Right lobe of liver (tissue), 4 donors: ENCODE measurements around the gene ZNF319.

Experiments used
- CTCF ChIP-seq, 4 donors: fragments of 200-600 bp in 3 of 4; fragments of 450-650 bp in 1 of 4; IDR thresholded peaks; one replicate each; pipeline versions ENCODE4 v1.5.1 to v1.8.0; 2016 to 2022; ENCODE audit warnings: antibody characterized with exemption in 4 of 4, mild to moderate bottlenecking in 2 of 4
- POLR2A ChIP-seq: fragments of 450-650 bp; IDR thresholded peaks from one replicate; pipeline ENCODE4 v1.6.1; 2017; ENCODE audit warnings: antibody characterized with exemption, mild to moderate bottlenecking
- donor health status: DM: no; HTN: no; CAD: no.
- donor health status: DM: no; HTN: no; CAD: no.
- donor health status: DM: no; HTN: yes; CAD: no.

DNA sequence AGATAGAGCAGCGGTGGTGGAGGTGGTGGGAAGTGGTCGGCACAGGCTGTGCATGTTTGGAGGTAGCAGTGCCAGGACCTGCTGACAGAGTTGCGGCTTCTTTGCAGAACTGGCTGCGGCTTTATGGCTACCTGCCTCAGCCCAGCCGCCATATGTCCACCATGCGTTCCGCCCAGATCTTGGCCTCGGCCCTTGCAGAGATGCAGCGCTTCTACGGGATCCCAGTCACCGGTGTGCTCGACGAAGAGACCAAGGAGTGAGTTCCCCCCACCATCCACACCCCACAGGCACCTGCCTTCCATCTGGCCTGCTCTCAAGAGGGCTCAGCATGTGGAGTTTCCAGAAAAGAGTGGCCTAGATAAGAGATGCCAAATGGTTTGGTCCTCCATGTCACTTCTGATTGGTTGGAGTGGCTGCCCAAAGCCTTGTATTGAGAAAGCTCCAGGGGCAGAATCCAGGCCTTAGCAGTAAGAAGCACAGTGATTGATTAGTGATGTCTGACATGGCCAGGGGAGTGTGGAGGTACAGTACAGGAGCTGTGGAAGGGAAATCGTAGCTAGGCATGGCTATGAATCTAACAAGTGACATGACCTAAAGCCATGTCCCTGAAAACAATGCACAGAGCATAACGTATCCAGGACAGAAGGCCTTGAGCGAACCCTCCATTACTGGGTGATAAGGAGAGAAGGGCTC lies 37.0 kb upstream of the ZNF319 start:
- TF ChIP-seq CTCF (IDR thresholded peaks at IDR 0.05) (no peak), POLR2A (no peak)
